NCI-H2081 (cell line): Measurements from ENCODE around the gene DICER1.
"Not testable (repeated sequence)": the region's sequence is repeated elsewhere in the genome, so short reads cannot be mapped to it uniquely, and the experiment has no call there.

ENCODE experiments used
- DNase-seq, 2 experiments: peaks; one replicate each; lab custom pipeline; 2025; lab: John Stamatoyannopoulos, UW

Gene DICER1

DNA sequence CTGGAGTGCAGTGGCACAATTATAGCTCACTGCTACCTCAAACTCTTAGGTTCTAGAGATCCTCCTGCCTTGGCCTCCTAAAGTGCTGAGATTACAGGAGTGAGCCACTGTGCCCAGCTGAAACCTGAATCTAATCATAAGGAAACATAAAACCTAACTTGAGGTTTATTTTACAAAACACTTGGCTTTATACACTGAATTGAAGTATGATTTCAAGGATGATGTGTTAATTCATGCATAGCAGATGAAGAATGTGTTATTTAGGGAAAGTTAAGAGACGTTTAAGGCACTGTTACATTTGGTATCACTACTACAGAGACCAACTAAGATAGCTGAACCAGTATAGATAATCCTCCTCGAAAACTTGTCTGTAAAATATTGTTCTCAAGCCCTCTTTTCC lies 6.4 kb downstream of the DICER1 start:
- DNase-seq = no peak

DNA sequence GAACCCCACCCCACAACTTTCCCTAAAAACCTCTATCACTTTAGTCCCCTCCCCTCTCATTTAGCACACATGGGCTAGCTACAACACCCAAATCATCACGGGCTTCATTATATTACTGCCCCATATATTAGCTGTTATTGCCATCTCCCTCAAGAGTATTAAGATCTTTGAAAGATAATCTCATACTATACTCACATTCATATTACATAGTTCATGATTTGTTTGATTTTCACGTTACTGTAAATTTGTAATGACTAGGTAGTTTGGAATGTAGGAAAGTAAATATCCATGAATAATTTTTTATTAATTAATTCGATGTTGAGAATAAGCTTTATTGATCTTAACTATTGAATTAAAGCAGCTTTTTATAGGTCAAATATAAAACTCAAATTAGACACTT lies 7.9 kb downstream of the DICER1 start:
- DNase-seq = no peak

DNA sequence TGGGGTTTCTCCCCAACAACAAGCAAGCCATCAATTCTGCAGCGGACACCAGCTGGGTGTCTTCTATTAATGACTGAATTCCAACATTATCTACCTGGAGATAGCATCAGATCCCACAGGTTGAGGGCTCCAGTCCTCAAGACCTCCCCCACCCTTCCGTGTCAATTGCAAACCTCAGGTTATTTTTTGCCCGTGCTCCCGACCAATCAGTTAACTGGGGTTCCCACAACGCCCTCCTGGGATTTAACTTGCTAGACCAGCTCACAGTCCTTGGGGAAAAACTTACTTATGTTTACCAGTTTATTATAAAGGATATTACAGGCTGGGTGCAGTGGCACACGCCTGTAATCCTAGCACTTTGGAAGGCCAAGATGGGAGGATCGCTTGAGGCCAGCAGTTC lies 9.7 kb downstream of the DICER1 start:
- no peak for DNase-seq

DNA sequence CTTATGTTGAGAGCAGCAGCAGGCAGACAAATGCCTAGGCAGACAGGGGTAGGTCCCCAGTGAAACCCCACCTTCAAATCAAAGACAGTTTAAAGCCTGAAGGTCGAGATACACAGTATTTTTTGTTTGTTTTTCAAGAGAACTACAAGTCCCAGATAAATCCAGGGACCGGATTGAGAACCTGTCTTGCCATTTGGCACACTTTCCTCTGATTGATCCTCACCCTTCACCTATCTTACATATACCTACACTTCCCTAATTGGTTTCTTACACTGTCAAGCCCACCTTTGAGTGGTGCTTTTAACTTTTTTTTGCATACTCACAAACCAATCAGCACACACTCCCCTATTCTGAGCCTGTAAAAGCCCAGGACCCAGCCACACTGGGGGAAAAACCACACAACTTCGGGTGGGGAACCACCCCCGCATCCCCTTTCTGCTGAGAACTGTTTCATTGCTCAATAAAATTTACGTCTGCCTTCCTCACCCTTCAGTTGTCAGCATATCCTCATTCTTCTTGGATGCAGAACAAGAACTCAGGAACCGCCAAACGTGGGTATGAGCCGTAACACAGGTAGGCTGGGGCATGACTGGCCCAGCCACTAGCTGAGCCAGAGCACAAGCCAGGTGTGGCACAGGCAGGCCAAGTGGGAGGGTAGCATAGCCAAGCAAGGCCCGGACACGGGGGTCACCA lies 11.1 kb downstream of the DICER1 start:
- no peak for DNase-seq

DNA sequence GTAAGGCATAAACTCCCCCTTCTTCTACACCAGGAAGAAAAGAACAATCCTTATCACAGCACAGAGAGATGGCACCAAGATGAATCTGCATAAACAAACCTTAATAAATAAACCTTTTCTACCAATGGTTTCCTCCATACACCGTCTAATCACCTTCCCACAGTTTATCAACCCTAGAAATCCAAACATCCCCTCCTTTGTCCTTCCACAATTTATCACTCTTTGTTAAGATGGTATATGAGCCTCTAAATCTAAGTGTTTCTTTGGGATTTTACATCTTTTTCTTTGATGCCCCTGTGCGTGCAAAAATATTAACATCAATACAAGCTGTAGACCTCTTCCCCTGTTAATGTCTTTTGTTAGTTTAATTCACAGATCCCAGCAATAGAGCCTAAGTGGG lies 12.5 kb downstream of the DICER1 start:
- DNase-seq = no peak

DNA sequence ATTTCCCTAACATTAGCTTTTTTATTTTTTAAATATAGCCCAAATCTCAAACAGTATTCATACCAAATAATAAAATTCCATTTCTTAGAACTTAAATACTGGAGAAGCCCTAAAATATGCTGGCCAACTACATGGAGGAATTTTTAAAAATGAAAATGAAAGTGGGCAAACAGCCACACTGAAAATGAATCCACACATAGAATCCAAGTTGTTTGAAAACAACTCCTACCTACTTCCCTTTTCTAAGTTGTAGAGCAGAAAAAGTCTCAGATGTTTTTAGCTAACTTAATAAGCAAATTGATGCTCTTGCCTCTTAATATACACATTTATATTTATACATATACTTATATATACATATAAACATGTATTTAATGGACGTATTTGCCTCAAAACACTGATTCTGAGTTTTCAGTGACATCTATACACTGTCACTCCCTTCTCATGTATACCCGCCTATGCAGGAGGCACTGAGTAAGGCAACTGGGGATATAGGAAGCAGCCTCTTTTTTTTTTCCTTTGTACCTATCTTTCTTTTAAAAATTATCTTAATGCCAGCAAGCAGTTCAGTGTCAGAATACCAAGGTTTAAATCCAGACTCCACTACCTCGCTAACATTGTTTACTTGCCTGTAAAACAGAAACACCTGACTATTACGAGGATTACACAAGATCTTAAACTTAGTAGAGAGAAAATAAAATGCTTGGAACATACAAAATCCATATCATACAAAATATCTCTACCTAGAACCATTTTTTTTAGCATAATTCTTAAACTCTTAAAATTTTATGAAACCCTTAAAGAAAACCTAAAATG lies 13.3 kb downstream of the DICER1 start:
- no peak for DNase-seq

DNA sequence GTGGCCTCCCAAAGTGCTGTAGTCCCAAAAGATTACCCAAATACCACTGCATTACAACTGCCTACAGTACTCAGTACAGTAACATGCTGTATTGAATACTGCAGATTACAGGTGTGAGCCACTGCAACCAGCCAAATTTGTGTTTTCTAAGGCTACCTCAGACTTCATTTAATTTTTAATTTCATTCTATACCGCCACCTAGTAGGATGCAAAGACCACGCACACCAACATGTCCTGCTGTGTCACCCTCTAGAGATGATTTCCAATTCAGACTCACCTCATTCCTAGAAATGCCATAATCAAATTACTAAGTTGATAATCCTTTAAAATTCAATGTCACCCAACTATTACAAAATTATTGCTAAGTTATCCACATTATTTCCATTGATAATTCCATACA lies 15.1 kb downstream of the DICER1 start:
- no peak for DNase-seq

DNA sequence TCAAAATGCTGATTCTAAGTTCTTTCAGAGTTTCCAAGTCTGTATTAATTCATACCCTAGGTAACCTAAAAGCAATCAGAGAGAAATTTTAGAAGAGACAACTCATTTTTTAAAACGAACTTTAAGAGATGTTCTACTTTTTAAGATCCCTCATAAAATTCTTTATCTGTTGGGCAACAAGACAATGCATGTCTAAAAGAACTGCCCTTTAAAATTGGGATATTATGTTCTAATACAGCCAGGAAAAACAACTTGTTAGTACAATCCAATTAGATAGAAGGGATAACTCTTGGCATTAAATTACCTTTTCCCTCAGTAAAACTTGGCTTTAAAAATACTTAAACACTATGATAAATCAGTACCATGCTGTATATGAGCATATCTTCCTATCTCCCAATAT lies 15.6 kb downstream of the DICER1 start:
- DNase-seq = no peak

DNA sequence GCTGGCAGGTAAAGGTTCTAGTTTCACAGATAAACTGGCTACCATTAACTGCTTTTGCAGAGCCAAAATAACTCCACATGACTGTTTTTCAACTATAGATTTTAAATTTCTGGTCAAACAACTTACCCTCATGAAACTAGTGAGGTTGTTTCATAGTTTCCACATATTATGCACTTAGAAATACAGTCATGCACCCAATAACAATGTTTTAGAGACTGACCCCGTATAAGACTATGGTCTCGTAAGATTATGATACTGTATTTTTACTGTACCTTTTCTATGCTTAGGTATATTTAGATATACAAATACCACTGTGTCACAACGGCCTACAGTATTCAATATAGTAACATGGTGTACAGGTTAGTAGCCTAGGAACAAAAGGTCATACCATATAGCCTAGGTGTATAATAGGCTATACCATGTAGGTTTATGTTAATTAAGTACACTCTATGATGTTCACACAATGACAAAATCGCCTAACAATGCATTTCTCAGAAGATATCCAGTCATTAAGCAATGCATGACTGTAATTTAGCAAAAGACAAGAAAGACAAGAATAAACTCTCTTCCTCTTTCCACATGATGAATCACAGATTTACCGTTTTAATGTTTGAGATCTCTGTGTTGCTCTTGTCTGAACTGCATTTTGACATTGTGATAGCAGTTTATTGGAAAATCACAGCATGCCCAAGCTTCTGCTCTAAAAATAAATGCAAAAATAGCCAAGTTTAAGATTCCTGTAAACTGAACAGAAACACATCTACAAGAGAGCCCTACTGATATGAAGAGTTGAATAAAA lies 17.1 kb downstream of the DICER1 start:
- no peak for DNase-seq

DNA sequence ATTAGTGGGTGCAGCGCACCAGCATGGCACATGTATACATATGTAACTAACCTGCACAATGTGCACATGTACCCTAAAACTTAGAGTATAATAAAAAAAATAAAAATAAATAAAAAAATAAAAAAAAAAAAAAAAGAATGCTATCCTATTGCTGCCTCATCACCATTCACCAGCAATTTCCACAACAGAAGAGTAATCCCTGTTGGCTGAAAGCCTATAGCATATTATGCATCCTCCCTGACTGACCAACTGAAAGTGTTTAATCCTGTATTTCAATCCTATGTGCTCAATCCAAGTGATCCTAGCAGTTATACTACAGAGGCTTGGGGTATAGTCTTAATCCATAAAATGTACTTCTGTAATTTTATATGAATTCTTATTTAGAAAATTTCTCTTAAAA lies 18.5 kb downstream of the DICER1 start:
- no peak for DNase-seq

DNA sequence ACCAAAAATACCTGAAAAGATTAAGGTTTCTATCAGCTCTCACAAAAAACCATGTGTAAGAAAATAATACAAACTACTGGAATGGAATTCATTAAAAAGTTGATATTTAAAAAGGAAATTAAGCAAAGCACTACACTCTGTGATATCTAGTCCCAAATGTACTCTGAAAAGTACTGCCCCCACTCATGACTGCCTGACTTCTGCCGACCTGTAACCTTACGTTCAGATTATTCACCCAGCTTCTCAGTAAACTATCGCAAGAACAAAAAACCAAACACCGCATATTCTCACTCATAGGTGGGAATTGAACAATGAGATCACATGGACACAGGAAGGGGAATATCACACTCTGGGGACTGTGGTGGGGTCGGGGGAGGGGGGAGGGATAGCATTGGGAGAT lies 18.9 kb downstream of the DICER1 start:
- DNase-seq = not testable (repeated sequence)

DNA sequence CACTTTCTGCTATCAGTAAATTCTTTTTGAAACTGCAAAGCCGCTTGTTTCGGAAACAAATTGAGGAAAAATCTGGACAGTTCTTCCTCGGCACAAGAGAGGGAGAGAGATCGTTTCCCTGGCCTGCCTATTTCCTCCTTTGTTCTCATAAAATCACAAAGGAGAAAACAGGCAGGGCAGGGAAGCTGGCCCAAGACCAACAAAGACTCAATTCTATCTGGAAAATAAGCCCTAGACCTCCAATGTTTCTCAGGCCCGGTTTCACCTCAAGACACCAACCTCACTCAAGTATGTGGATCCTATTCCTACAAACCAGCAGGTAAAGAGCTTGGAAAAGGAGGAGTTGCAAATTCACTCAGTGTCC lies 19.5 kb downstream of the DICER1 start:
- no peak for DNase-seq

DNA sequence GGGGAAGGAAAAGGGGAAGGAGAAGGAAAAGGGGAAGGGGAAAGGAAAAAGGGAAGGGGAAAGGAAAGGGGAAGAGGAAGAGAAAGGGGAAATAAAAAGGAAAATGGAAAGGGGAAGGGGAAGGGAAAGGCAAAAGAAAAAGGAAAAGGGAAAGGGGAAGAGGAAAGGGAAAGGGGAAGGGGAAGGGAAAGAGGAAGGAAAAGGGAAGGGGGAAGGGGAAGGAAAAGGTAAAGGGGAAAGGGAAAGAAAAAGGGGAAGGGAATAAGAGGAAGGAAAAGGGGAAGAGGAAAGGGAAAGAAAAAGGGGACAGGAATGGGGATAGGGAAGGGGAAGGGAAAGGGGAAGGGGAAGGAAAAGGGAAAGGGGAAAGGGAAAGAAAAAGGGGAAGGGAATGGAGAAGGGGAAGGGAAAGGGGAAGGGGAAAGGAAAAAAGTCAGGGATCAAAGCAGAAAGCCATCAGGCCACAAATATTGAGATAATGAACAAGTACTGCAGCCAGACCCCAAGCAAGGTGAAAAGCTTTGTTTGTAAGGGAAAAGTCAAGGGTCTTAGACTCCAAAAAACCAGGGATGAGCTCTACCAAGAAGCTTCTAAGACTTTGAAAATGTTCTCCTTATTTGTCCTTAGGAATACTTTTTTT lies 20.0 kb downstream of the DICER1 start:
- no peak for DNase-seq

DNA sequence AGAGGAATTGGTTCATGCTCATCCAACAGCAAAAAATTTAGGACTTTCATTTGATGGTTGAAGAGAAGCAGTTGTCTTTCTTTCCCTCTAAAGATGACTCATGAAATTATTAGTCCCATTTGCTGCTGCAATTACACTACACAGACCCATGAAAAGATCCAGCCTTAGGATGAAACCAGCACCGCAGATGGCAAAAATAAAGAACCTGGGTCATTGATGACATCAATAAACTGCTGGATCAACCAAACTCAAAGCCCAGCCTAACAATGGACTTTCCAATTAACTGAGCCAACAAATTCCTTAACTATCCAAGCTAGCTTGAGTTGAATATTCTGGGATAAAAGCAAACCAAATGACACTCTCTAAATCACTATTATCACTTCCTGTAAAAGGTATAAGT lies 20.7 kb downstream of the DICER1 start:
- DNase-seq = no peak

DNA sequence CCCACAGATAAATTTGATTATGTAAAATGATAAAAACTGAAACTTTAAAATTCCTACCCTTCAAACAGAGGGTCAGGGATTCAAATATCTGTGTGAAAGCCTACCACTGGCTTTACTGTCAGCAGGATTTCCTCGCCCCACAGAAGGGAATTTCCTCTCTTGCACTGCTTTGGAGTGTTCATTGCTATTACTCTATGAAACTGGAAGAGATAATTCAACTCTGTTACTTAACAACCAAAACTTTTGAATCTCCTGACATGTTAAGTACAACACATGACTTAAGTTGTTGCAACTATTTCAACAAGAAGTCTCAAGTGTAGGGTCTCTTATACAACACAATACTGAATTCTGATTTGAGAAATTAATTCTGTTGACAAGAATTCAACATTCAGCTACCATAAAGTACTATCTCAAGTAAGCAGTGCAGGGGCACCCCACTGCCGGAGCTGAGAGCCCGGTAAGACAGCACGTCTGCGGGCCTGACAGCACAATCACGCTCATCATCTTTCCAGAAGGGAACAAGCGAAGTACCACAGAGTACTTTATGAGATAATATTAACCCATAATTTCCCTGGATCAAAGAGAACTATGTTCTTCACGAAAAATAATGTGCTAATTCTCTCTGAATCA lies 22.9 kb downstream of the DICER1 start:
- DNase-seq = no peak

DNA sequence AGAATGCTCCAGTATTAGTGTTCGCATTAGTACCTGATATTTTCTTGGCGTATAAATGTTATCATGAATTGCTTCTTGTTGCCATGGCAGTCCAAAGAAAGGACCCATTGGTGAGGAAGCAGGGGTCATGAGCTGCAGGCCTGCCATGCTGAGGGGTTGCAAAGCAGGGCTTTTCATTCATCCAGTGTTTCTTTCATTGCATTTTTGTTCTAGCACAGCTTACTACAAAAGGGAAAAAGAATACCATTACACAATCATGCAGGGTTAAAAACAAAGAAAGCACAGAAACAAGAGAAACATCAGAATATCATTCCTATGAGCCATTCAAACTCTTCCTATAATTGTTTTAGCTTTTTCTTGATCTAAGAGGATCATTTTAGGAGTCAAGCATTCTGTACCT lies 24.0 kb downstream of the DICER1 start:
- DNase-seq = no peak

DNA sequence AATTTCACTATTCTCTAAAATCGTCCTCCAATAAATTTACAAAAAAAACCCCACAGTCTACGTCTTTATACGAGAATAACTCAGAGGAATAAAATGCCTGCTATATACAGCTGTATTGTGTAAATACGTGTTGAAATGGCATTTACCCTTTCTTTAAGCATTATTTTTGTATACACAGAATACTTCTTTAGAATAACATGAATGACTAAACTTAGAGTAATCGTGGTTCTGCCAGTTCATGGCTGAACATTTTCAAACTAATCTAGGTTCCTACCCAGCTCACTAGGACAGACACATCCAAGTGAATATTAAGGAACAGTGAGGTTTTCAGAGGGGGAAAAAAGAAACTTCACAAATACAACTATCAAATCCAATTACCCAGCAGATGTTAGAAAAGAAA lies 24.6 kb downstream of the DICER1 start:
- no peak for DNase-seq

DNA sequence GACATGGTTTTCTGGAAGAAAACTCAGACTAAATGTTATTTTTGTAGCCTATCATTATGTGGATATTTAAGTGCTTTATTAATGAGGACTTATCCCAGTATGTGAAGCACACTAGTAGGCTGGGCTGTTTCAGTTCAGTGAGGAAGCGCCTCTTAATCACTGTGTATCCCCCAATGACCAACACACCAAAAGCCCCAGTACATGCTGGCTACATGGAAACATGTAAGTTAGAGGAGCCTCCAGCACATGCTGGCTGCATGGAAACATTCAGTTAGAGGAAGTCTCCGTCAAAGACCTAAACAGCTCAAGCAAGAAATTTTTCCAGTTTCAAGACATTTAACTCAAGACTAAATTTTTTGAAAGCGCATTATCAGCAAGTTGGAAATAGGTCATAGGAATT lies 26.8 kb downstream of the DICER1 start:
- no peak for DNase-seq

DNA sequence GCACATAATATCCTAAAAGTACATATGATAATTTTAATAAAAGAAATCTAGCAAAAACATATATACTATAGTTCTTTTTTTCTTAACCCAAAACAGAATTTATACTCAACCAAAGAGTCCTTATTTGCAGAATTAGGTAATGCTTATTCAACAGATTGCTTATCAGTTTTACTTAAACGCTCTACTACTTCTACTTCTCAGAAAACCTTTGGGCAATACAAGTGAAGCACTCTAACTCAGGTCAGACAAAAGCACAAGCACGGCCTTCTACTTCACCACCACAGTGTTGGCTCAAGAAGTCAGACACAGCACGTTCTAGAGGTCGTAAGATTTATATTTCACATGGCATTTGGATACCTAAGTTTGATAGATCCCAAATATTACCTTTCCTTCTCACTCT lies 29.2 kb downstream of the DICER1 start:
- no peak for DNase-seq

DNA sequence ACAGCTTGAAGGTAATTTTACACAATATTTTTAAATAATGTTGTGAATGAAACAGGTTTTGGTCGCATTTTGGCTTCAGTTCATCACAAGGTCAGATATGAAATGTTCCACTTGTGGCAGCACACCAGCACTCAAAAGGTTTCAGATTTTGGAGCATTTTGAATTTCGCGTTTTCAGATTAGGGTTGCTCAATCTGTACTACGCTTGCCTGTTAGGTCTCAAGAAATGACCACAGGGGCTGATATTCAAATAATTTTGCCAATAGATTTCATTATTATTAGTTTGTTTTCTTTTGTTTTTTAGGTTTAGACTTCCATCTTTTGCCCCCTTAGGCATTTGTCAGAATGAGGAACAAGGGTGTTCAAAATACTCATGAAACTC lies 29.8 kb downstream of the DICER1 start:
- no peak for DNase-seq

DNA sequence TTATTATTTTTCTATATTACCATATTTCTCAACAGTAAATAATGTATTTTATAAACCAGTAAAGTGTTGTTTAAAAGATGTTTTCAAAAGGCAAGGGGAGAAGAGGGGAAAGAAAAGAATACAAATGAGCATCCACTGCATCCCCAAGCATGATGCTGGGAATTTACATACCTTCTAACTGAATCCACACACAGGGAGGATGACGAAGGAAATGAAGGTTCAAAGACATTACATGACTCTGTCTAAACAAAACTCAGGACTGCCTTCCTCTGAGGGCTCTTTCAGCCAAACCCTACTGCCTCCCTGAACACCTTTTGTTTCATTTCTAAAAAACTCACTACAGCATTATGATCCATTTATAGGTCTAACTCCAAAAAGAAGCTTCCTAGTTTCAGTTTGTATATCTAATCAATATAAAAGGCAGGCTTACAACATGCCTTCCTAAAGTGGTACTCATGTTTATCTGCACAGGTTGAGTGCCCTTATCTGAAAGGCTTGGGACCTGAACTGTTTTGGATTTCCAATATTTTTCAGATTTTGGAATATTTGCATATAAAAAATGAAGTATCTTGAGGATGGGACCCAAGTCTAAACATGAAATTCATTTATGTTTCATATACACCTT lies 30.3 kb downstream of the DICER1 start:
- no peak for DNase-seq

DNA sequence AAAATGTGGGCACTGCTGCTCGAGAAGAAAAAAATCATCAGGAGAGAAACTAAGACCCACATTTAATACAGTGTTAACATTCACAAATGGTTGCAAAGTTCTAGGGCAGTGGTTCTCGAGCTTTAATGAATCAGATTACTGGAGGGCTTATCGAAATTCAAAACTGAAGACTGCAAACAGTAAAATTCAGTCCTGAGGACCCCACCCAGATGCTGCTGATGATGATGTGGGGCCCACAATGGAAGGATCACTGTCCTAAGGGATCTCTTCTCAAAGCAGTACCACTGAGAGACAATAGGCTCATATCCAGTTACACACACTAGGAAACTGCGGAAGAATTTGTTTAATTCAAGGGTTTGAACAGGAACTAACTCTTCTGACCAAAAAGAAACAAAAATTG lies 31.4 kb downstream of the DICER1 start:
- DNase-seq = no peak
